SW480 (cell line): ENCODE results near the gene PRTFDC1.
"Not testable (repeated sequence)": the region's sequence is repeated elsewhere in the genome, so short reads cannot be mapped to it uniquely, and the experiment has no call there.

ENCODE experiments used
- DNase-seq: peaks from one replicate; pipeline ENCODE4 v3.0.0-alpha.2; 2016; ENCODE audit warnings: low spot score

PRTFDC1 gene, protein sequence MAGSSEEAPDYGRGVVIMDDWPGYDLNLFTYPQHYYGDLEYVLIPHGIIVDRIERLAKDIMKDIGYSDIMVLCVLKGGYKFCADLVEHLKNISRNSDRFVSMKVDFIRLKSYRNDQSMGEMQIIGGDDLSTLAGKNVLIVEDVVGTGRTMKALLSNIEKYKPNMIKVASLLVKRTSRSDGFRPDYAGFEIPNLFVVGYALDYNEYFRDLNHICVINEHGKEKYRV

DNA sequence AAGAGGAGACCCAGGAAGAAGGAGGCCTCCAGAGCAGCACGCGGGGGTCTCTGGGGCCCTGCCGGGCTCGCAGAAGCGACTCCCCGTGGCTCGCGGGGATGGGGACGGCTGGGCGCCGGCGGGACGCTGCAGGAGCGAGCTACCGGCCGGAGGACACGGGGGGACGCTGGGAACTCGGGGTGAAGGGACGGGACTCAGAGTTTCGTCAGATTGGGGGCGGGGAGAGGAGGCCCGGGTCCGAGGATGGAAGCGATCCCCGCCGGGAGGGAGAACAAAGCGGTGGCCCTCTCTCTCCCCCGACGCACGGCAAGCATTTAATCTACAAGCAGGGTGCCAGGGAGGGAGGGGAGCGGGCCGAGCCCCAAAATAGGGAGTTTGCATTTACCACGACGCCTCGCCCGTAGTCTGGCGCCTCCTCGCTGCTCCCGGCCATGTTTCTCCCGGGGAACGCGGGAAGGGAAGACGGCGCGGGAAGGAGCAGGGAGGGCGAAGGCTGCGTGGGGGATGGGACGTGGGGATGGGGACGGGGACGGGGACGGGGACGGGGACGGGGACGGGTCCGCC, at the start of gene PRTFDC1:
Gene PRTFDC1, minus strand, starts transcription at position 464 of the 564 bp plus-strand sequence. Its CDS starts 31 bp downstream, at position 433.
- DNase-seq: no peak

DNA sequence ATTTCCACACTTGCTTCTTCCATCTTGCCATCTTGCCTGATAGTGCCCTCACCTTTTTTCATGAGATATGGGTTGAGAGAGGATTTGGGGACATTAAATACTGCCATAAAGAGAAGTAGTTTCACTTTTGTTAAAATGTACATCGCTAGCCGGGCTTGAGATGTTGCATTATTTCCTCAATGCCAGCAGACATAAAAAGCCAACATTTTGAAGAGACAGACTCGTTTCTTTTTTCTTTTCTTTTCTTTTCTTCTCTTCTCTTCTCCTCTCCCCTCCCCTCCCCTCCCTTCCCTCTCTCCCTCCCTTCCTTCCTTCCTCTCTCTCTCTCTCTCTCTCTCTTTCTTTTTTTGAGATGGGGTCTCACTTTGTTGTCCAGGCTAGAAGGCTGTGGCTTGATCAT, 45.6 kb upstream of the PRTFDC1 start:
- no peak for DNase-seq

DNA sequence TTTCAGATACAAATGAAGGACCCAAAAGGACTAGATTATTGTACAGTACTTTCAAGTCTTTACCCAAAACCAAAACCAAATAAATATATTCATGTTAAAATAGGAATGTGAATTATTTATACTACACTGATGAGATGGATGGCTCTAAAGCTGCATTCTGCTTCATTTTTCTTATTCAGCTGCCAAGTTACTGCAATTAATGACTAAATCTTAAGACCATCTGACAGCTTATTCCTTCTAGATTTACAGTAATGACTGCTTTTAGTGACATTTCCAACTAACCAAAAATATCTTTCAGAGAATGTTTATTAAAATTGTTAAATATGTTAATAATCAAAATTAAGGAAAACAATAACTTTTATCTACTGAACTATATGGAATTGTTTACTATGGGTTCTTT, 42.7 kb upstream of the PRTFDC1 start:
- DNase-seq: no peak

DNA sequence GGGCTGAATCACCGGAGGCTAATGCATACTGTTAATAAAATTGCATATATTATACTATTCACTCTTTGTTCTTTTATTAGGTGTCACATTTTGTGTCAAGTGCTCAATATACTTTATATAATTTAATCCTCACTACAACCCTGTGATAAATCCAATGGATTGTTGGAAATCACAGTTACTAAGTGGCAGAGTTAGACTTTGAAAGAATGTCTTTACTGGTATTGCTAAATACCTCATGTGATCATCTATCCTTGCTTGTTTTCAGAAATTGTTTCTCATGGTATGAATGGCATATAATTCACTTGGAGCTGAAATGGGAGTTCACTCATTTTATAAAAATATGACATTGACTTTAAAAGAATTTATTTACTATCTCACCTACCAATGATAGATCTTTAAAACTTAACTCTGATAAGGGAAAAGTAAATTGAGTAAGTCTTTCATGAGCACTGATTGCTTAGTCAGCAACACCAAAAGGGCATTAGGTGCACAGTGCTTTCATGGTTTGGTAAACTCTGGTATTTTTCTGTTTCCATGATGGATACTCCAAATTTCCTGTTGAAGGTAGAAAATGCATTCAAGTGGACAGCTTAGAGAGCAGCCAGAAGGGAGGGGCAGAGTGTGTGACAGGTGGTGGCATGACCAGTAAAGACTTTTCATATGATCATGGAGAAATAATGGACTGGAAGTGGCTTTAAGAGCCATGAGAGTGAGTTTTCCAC, 41.0 kb upstream of the PRTFDC1 start:
- DNase-seq: no peak

DNA sequence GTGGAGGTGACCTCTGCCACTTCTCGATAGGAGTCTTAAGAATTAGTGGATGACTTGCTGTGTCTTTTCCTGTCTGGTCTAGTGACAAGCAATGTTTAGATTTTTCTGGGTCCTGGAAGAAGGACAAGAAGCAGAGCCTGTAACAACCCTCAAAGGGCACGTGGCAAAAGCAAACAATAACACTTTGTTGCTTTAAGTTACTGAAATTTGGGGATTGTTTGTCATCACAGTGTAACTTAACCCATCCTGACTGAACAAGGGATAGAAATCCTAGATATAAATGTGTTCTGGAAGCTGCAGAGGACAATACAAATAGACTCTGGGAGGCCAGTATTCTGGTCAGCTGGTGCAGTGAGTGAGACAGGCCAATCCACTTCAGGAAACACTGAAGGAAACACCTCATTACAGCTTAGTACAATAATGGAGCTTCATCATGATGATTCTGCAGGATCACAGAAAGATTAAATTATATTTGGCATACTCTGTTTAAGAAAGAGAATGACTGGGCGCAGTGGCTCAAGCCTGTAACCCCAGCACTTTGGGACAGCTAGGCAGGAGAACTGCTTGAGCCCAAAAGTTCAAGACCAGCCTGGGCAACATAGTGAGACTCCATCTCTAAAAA, 40.2 kb upstream of the PRTFDC1 start:
- DNase-seq: no peak

DNA sequence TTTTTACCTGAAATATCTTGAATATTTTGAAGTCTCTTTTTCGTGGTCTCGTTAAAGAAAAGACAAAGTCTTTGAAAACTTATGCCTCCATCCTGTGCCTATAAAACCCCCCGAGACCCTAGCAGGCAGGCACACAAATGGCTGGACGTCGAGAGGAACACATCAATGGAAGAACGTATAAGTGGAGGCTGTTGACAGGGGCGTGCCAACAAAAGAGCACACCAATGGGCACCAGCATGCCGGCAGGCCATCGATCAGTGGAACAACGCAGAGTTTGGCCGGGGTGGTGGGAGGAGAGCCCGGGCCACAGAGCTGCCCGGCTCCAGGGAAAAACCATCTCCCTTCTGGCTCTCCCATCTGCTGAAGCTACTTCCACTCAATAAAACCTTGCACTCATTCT, 38.9 kb upstream of the PRTFDC1 start:
- DNase-seq: no peak

DNA sequence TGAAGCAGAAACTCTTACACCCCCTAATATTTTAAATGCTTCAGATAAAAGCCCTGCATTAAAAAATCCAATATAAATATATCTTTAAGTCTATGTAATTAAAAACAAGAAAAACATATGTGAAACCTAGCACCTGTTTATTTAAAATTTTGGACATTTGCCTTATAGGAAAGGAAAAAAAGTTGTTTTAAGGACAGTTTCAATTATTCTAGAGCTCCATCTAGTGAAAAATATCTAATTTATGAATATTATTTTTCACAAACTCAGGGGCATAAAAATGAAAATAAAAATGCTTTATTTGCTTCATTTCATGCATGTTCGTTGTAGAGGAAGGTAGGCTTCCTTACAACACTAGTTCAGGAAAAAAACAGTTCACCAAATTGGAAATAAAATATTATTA, 37.5 kb upstream of the PRTFDC1 start:
- DNase-seq: no peak

DNA sequence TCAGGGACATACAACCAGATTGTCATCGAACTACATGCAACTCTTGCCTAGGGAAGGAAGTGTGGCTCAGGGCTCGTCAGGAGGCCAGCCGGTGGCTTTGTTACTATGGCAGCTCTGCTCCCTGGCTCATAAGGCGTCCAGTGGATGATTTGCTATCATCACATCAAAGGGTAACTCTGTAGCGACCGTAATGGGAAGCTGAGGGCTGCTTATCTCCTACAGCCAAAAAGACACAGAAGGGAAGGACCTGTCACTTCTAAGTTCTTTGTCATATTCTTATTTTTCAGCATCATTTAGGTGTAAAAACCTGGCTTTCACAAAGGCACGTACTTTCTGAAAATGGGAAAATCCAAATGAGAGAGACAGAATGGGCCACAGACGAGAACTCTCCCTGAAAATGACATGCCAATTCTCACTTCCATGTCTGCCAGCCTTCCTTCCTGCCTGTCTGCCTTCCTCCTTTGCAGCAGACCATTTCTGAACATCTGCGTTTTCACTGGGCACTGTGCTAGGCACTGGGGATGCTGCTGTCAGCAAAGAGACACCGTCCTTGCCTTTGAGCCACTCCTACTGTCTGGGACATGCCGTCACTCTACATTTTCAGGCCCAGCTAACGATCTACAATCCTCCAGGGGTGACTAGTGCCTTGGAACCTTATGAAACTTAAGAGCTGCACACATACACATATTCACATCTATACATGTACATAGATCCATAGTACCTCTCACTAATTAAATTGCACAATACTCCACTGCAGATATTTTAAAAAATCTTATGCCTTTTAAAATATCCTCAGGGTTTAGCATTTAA, 36.6 kb upstream of the PRTFDC1 start:
- DNase-seq: no peak

DNA sequence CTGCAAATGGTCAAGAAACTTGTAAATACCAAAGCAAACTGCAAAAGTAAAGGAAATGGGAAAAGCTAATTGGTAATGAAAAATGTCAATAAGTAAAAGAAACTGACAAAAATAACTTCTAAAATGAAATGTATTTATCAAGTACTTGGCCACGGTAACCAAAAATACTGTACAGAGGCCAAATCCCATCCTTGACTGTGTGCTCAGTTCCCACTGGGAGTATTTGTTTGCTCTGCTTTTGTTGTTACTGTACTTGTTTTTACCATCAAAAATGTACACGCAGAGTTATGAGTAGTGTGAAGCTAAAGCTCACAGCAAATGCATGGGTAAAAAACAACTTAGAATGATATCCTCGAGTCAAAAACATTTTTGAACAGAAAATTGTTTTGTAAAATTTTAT, 32.5 kb upstream of the PRTFDC1 start:
- DNase-seq: no peak

DNA sequence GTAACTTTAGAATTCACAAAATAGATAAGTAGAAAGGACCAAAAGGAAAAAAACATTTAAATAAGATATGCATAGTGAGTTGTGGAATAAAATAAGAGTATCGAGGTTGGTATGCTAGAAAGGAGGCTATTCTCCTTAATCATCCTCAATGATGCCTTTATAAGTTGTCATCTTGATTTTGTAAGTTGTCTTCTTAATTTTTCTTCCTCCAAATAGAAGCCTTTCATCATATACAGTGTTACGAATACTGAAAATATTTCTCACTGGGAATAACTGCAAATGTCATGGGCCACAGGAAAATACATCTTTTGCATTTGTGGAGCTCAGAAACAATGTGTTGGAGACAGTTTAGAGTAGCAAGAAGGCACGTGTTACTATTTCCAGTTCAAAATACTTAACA, 31.5 kb upstream of the PRTFDC1 start:
- DNase-seq: no peak

DNA sequence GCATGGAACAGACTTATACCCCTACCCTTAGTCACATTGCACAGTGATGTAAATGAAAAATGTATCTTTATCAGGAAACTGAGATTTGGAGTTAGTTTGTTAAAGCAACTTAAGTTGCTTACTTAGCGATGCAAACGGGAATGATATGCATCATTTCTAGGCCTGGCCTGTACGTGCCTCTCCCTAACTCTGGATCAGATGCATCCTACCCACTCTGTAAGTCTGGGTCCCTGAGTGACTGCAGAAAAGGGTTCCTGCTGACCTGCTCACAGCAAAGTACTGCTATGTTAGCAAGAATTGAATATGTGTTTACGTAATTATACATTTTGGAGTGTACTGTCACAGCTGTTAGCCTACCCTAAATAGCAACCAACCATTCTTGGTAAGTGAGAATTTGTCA, 30.7 kb upstream of the PRTFDC1 start:
- no peak for DNase-seq

DNA sequence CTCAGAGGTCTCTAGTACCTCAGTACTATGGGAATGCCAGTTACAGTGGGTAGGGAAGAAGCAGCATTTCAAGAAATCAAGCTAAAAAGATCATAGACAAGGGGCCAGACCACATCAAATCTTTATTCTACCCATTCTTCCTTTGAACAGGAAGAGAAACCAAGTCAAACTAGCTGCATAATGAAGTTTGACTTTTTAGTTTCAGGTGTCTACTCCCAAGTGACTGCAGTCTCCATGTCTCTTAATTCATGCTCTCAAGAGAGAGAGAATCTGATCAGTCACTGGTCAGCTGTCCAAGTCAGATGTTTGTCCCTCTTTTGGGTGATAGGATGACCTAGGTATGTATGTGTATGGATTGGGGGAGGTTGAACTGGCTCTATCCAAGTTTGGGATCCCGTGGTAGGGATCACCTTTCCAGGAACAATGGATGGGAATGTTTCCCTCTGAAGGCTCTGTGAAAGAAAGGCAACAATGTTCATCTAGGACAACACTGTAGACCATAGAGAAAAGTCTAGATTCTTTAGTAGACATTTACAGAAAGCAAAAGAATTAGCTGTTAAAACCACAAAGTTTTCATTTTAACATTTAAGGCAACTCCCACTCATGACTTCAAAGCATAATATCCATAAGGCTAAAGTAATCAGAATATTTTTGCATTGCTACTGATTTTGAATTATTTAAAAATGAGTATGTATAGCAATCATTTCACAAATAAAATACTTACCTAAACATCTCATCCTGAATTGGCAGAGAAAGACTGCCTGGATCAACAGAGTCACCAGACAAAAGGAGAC, 30.1 kb upstream of the PRTFDC1 start:
- DNase-seq: no peak

DNA sequence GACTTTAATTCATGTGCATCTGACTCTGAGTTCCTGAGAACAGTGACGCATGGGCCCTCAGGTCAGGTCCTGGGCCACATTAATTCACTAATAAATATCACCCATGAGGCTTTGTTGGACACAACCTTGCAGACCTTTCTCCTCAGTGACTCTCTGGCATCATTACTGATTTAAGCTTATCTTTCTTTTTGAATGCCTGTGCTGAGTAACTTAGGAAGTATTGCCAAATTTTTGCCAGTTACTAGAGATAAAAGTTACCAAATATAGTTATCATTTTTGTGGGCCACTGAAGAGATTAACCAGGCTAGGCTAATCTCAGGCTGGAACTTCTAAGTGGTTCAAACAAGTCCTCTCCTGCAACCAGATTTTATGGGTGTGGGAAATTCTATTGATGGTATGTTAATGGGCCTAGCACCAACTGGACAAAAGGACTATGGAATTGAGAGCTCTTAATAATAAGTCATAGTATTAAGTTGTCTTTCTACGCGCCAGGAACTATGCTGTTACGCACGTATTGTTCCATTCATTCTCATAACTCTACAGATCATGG, 28.8 kb upstream of the PRTFDC1 start:
- DNase-seq: no peak

DNA sequence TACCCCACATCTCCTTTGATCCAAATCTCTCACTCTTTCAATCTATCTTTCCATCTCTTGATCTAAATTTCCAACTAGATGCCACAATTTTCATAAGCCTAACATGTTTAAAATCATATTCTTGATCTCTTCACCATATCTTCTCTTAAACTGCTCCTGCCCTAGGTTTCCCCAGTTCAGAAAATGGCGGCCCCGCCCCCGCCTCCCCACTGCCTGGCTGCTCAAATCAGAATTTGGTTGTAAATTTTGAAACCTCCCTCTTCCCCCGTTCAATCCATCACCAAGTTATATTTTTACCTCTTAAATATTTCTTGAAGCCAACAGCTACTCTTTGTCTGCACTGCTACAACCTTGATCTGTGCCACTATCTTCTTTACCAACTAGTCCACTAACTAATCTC, 27.3 kb upstream of the PRTFDC1 start:
- no peak for DNase-seq

DNA sequence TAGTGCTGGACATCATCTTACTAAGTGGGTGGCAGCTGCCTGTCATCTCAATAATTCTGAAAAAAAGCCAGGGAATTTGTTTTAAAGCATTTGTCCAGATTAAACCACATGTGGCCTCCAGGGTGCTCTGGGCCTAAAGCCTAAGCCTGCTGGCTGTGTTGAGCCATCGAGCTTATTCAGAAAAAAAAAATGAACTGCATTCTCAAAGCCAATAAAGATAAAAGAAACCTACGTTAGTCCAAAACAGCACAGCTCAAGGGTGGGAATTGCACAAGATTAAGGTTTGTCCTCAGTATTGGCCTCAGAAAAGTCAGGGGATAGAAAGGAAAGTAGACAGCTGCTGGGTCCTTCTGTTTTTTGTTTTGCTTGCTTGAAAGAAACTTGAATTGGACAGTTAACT, 22.6 kb upstream of the PRTFDC1 start:
- DNase-seq: no peak

DNA sequence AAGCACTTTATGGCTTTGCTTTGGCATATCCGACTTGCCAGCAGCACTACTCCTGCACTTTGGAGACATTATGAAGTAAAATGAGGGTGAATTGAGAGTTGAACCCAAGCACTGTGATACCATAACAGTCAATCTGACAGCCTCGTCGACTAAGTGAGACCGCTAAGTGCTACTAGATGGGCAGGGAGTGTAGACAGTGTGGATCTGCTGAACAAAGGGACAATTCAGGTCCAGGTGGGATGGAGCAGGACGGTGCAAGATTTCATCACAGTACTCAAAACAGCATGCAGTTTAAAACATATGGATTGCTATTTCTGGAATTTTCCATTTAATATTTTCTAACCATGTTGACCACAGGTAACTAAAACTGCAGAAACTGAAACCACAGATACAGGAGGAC, 20.8 kb upstream of the PRTFDC1 start:
- DNase-seq: peak; percentile 33

DNA sequence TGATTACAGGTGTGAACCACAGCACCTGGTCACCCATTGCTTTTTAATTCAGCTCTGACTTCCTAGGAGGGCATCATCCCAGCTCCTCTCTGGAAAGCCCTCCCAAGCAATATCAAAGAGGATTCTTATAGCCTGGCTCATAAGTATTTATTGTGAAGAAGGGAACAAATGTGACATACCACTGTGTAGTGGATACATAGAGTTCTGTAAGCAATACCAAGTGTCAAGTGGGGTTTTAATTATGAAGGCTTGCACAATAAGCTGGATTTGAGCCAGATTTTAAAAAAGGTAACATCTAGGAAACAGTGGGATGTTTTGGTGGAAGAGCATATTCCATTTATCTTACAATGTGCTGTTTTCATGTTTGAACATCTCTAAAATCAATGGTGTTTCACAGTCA, 19.0 kb upstream of the PRTFDC1 start:
- DNase-seq: no peak

DNA sequence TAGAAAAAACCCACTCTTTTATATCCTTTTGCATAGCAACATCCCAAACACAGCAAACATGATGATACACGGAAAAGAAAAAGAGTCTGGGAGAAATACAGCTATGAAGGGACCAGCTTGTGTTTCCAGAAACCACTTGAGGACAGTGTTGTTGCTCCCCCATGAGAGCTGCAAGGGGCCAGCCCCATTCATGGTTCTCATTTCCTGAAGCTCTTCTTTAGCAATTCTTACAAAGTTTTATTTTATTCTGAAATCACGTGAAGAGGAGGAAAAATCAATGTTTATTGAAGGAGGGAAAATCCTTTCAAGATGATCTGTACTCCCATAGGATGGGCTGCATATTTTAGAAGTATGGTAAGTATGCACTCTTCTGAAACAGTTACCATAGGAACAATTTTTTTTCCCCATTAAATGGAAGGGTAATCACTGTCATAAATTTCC, 17.5 kb upstream of the PRTFDC1 start:
- DNase-seq: no peak

DNA sequence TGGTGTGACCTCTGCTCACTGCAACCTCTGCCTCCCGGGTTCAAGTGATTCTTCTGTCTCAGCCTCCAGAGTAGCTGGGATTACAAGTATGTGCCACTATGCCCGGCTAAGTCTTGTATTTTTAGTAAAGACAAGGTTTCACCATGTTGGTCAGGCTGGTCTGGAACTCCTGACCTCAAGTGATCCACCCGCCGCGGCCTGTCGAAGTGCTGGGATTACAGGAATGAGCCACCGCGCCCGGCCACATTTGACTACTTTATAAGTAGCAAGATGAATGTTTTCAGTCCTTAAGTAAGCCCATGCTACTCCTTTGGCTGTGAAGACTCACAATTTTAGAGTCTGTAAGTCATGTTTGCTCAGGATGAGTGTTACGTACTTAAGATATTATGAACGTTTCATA, 16.5 kb upstream of the PRTFDC1 start:
- not testable (repeated sequence) for DNase-seq

DNA sequence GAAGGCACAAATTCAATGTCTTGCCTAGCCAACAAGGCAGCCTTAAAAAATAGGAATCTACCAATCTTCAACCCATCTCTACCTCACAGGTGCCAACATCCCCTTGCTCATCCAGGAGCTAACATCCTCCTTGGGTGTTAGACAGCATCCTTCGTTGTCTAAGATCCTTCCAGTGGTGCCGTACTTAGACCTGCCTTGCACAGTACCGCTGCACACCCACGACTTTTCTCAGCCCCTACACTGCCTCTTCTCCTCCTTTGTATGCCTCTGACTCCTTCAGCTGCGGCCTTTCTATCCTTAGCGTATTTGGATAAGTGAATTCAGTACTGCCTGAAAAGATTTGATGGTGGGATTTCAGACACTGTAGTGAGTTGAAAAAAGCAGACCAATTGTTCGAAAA, 15.9 kb upstream of the PRTFDC1 start:
- no peak for DNase-seq

DNA sequence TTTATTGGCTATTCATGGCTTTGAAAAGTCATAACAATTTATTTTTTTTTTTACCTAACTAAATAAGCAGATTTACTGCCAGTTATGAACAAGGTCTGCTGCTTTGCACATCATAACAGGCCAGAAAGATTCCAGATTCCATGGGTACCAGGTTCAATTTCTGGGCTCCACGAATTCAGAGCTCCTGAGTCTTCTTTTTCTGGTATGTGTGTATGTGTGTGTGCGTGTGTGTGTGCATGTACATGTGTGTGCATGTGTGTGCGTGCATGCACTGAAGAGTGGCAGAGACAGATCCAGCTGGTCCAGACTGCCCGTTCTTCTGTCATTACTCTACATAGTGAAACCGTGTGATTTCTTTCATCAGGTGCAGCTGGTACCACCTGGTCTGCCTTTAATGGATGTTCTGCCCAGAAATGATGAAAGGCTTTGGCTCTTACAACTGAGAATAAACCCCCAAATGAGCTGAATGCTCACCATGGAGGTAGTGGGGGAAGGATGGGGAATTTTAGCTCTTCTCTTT, 14.6 kb upstream of the PRTFDC1 start:
- DNase-seq: no peak
